ENCODE results near the gene IFNL1. TPM values are rescaled to one million over a fixed set of nuclear protein-coding genes. Genes with fewer than 3 reads are reported as not detected.

Gene IFNL1
- total RNA-seq, 1 experiment from 2014 or later = 1.0 TPM

DNA sequence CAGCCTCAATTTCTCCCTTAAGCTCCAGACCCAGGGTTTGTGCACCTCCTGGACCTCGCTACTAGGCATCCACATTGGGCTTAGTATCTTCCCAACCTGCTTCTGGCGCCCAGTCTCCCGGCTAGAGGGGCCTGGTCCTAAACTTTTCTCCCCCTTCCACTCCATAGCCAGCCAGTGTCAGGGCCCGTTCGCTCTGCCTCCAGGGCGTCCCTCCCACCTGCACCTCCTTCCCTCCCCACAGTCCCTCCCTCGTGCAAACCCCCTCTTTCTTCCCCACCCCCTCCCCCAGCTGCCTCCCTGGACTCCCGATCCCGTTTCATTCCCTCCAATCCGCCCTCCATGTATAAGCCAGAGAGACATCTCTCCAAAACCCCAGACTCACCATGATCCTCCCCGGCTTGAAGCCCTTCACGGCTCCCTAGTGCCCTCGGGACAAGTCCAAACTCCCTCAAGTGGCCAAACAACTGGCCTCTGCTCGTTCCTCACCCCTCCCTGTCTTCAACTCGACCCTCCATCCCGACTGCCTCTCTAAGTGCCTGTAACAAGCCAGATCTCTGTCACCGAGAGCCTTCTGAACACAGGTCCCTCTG is 45.0 kb downstream of the IFNL1 start:
- BruUV-seq (replicated peaks) = no TSS peak
- peak; percentile 20 for DNase-seq
- peaks cover 52% of the 10 kb centered on the region for H3K4me1 Mint-ChIP-seq (ENCODE audit: low read depth, unreplicated experiment)
- intact Hi-C loops (cut with micrococcal nuclease; ENCODE audit: unreplicated experiment) = no loop called here
- peaks cover 45% of the 10 kb centered on the region for H3K36me3 Mint-ChIP-seq (ENCODE audit: insufficient read depth, unreplicated experiment)
- H3K4me3 Mint-ChIP-seq (ENCODE audit: low read depth, unreplicated experiment) = peak overlapping the region; percentile 87
- CTCF ChIA-PET = interaction anchor here (1.7 kb wide), 1 partner anchor 94 kb away, joined by 5 read pairs; the partner anchor contains the start of gene RPS16
- peaks cover 23% of the 10 kb centered on the region for H3K27me3 Mint-ChIP-seq (ENCODE audit: unreplicated experiment)
- TF ChIP-seq, protein P1, sequence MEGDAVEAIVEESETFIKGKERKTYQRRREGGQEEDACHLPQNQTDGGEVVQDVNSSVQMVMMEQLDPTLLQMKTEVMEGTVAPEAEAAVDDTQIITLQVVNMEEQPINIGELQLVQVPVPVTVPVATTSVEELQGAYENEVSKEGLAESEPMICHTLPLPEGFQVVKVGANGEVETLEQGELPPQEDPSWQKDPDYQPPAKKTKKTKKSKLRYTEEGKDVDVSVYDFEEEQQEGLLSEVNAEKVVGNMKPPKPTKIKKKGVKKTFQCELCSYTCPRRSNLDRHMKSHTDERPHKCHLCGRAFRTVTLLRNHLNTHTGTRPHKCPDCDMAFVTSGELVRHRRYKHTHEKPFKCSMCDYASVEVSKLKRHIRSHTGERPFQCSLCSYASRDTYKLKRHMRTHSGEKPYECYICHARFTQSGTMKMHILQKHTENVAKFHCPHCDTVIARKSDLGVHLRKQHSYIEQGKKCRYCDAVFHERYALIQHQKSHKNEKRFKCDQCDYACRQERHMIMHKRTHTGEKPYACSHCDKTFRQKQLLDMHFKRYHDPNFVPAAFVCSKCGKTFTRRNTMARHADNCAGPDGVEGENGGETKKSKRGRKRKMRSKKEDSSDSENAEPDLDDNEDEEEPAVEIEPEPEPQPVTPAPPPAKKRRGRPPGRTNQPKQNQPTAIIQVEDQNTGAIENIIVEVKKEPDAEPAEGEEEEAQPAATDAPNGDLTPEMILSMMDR (IDR thresholded peaks at IDR 0.05; ENCODE audit: unreplicated experiment) = no peak
- H3K9me3 Mint-ChIP-seq (ENCODE audit: low read depth, unreplicated experiment) = no peaks in the 10 kb centered on the region
- H3K27ac Mint-ChIP-seq (ENCODE audit: unreplicated experiment) = peak overlapping the region; percentile 78

DNA sequence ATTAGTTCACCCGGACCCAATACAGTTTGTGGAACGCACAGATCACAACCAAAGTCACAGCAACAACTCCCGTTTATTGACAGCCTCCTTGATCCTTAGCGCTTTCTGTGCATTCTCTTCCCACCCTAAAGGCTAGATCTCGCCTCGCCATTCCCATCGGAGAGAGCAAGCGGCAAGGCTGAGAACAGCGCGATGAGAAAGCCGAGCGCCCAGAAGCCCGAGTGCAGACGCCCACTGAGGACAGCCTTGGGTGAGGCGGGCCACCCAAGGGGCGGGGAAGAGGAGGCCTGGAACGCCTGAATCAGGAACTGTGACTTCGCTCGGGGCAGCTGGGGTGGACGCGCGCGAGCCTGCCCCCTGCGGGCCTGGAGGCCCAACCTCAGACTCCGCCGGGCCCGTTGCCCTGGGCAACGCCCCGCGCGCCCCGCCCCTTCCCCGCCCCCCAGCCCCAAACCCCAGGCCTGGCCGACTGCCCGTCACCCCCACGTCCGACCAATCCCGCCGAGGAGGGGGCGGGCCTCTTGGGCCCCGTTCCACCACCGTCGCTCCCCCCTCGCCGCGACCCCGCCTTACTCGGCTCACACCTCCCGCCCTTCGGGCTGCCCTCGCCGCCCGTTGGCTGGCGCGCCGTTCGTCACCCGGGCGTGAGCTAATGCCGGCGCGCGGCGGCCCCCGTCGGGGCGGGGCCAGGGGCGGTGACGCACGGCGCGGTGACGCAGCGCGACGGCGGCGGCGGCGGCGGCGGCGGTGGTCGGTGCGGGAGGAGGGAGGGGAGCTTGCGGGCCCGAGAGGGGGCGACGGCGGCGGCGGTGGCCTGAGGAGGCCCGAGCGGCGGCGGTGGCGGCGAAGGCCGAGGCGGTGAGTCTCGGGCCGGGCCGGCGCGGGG is 45.8 kb downstream of the IFNL1 start, which contains the start of gene SAMD4B:
SAMD4B (plus strand) TSS at position 703 of the 886 bp plus-strand sequence. CDS start 14,473 bp downstream, outside the sequence.
- Mint-ChIP-seq H3K4me3 (ENCODE audit: low read depth, unreplicated experiment) (peak within 1 kb of the TSS; percentile 87), H3K36me3 (ENCODE audit: insufficient read depth, unreplicated experiment) (peaks cover 45% of the 10 kb centered on the region), H3K9me3 (ENCODE audit: low read depth, unreplicated experiment) (no peaks in the 10 kb centered on the region), H3K27ac (ENCODE audit: unreplicated experiment) (peak within 1 kb of the TSS; percentile 82), H3K4me1 (ENCODE audit: low read depth, unreplicated experiment) (peaks cover 52% of the 10 kb centered on the region), H3K27me3 (ENCODE audit: unreplicated experiment) (peaks cover 19% of the 10 kb centered on the region)
- no TSS peak for BruUV-seq (replicated peaks)
- TF ChIP-seq, protein P1 (IDR thresholded peaks at IDR 0.05; ENCODE audit: unreplicated experiment) = peak; percentile 70
- intact Hi-C loops (cut with micrococcal nuclease; ENCODE audit: unreplicated experiment) = no loop called here
- CTCF ChIA-PET = interaction anchor here (0.5 to 1.7 kb wide), 10 partner anchors 12 to 850 kb away, joined by 3 to 6 read pairs (median 3); partner anchors contain the start of genes MED29, PAF1 and RPS16
- peak; percentile 100 for DNase-seq

DNA sequence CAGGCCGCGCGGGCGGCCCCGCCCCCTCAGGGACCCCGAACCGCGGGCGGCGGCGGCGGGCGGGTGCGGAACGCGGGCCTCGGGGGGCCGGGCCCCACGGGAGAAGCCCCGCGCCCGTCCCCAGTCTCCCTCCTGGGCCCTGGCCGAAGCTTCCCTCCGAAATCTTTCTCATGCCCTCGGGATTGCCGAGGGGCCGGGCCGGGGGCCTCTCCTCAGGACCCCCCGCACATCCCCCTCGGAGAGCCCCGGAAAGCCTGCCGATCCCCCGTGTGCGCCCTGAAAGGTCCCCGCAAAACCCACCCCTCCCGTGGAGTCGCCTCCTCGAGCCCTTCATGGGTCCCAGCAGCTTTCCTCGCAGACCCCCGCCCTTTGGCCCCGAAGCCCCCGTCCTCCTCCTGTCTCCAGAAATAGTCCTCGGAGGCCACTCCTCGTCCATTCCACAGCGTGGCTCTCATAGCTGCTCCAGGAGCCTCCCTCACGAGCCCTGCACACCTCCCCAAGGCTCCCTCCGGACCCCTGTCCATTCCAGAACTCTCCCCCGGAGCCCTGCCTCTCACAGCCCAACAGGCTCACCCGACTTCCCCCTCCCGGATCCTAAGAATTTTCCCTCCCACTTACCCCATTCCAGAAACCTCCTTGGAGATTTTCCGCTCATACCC is 46.6 kb downstream of the IFNL1 start:
- BruUV-seq (replicated peaks) = no TSS peak
- Mint-ChIP-seq H3K4me1 (ENCODE audit: low read depth, unreplicated experiment) (peaks cover 57% of the 10 kb centered on the region), H3K9me3 (ENCODE audit: low read depth, unreplicated experiment) (no peaks in the 10 kb centered on the region), H3K36me3 (ENCODE audit: insufficient read depth, unreplicated experiment) (peaks cover 45% of the 10 kb centered on the region), H3K27me3 (ENCODE audit: unreplicated experiment) (peaks cover 11% of the 10 kb centered on the region), H3K4me3 (ENCODE audit: low read depth, unreplicated experiment) (peak overlapping the region; percentile 87), H3K27ac (ENCODE audit: unreplicated experiment) (peak overlapping the region; percentile 82)
- intact Hi-C loops (cut with micrococcal nuclease; ENCODE audit: unreplicated experiment) = no loop called here
- CTCF ChIA-PET = interaction anchor here (0.5 to 1.7 kb wide), 10 partner anchors 11 to 306 kb away, joined by 3 to 6 read pairs (median 3); partner anchors contain the start of genes MED29, PAF1 and RPS16
- peak; percentile 19 for DNase-seq
- TF ChIP-seq, protein P1 (IDR thresholded peaks at IDR 0.05; ENCODE audit: unreplicated experiment) = no peak

DNA sequence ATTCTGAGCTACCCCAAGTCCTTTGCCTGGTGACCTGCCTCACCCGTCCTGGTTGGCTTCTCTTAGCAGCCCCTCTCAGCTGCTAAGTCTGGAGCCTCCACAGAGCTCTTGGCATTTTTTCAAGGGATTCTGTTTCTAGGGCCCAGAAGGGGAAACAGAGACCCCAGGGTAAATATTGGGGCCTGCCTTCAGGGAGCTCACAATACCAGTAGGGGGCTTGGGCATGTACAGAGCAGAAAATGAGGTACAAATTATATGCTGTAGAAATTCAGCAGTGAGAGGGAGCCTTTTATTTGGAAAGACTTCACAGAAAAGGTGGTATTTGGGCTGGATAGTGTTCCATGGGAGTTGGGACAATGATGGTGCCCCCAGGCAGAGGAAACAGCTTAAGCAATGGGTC is 49.7 kb downstream of the IFNL1 start:
- Mint-ChIP-seq H3K4me3 (ENCODE audit: low read depth, unreplicated experiment) (no peak overlapping the region), H3K9me3 (ENCODE audit: low read depth, unreplicated experiment) (no peaks in the 10 kb centered on the region), H3K27me3 (ENCODE audit: unreplicated experiment) (no peaks in the 10 kb centered on the region), H3K27ac (ENCODE audit: unreplicated experiment) (peak overlapping the region; percentile 18), H3K4me1 (ENCODE audit: low read depth, unreplicated experiment) (peaks cover 48% of the 10 kb centered on the region), H3K36me3 (ENCODE audit: insufficient read depth, unreplicated experiment) (peaks cover 42% of the 10 kb centered on the region)
- CTCF ChIA-PET = interaction anchor here (0.6 to 0.7 kb wide), 3 partner anchors 16 to 155 kb away, joined by 3 read pairs; no protein-coding TSS in a partner anchor
- no peak for DNase-seq
- BruUV-seq (replicated peaks) = no TSS peak
- intact Hi-C loops (cut with micrococcal nuclease; ENCODE audit: unreplicated experiment) = no loop called here
- TF ChIP-seq, protein P1 (IDR thresholded peaks at IDR 0.05; ENCODE audit: unreplicated experiment) = no peak
